ENCODE results near the gene ZDHHC20.

DNA sequence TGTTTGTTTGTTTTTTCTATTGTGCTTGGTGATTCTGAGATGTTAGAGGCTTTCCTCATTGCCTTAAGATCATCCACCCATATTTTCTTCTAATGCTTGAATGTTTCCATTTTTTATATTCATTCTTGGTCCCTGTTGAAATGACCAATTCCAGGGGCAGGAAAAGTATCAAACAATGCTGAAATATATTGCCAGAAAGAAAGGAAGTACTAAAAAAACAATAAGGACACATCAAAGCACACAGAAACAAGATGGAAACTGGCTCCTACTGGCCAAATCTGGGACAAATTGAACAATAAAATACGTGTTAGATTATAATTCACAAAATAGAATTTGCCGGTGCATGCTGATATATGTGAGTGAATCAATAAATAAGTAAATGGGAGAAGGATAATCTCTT lies 23.9 kb downstream of the ZDHHC20 start:
- TF ChIP-seq POLR2A (IDR thresholded peaks at IDR 0.05; ENCODE audit: low read depth, low read length), result no peak
- TF ChIP-seq RBBP5 (conservative IDR thresholded peaks at IDR 0.05), result no peak
- TF ChIP-seq CTCF (IDR thresholded peaks at IDR 0.05 in 2 of 3, conservative IDR thresholded peaks at IDR 0.05 in 1 of 3; ENCODE audit: control insufficient read depth in 2 of 3, extremely low read depth in 1 of 3, insufficient read depth in 1 of 3, low read depth in 3 of 3, low read length in 3 of 3), result no peak
- TF ChIP-seq KAT2A (conservative IDR thresholded peaks at IDR 0.05; ENCODE audit: control insufficient read depth, low read depth, low read length), result no peak
- no peak for TF ChIP-seq CHD1 (IDR thresholded peaks at IDR 0.05; ENCODE audit: low read depth, low read length)
- no peak for TF ChIP-seq IKZF1 (conservative IDR thresholded peaks at IDR 0.05)
- no peak for TF ChIP-seq POLR2AphosphoS5 (IDR thresholded peaks at IDR 0.05; ENCODE audit: low read length)
- TF ChIP-seq KDM1A (IDR thresholded peaks at IDR 0.05; ENCODE audit: borderline replicate concordance), result no peak
- no peak for TF ChIP-seq EZH2 (IDR thresholded peaks at IDR 0.05; ENCODE audit: borderline replicate concordance, control insufficient read depth, low read depth, low read length)
- TF ChIP-seq, protein P1, sequence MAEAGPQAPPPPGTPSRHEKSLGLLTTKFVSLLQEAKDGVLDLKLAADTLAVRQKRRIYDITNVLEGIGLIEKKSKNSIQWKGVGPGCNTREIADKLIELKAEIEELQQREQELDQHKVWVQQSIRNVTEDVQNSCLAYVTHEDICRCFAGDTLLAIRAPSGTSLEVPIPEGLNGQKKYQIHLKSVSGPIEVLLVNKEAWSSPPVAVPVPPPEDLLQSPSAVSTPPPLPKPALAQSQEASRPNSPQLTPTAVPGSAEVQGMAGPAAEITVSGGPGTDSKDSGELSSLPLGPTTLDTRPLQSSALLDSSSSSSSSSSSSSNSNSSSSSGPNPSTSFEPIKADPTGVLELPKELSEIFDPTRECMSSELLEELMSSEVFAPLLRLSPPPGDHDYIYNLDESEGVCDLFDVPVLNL (IDR thresholded peaks at IDR 0.05; ENCODE audit: low read depth, low read length), result no peak
- no peak for TF ChIP-seq MYC (IDR thresholded peaks at IDR 0.05; ENCODE audit: insufficient read depth, insufficient read length, insufficient replicate concordance, low read length, severe bottlenecking)
- no peak for TF ChIP-seq ATF2 (IDR thresholded peaks at IDR 0.05; ENCODE audit: low read length)
